HG03175 (cell line): ENCODE measurements around the gene FURIN.
"Not testable (repeated sequence)": the region's sequence is repeated elsewhere in the genome, so short reads cannot be mapped to it uniquely, and the experiment has no call there.

Source experiments
- ATAC-seq: cut with Tn5 transposase; IDR thresholded peaks from one replicate; pipeline ENCODE4 v1.9.1; 2021; ENCODE audit warnings: mild to moderate bottlenecking, moderate library complexity; ENCODE audit not compliant: unreplicated experiment

FURIN gene

DNA sequence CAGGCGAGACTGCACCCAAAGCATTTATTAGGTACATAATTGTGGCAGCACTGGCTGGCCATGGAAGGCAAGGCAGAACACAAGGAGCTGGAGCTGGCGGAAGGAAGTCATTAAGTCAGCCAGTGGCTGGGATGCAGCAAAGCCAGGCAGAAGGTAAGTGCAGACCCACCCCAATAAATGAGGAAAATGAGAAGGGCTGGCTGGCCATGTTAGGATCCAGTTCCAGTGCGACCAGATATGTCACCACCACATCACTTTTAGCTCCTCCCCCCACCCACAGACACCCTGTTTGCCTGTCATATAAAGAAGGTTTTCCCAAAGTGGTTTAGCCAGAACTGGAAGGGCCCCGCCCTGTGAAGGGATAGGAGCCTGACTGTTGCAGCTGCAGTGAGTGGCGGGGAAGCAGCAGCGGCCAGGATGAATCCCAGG lies at the start of gene FURIN:
Gene FURIN, plus strand, starts transcription at position 328 of the 429 bp plus-strand sequence. CDS start 7,153 bp downstream, outside the sequence.
- ATAC-seq = no peak

- ATAC-seq = no peak
These were observed 49.0 kb upstream of the FURIN start for GRCh38 chr15:90819390-90819789.

DNA sequence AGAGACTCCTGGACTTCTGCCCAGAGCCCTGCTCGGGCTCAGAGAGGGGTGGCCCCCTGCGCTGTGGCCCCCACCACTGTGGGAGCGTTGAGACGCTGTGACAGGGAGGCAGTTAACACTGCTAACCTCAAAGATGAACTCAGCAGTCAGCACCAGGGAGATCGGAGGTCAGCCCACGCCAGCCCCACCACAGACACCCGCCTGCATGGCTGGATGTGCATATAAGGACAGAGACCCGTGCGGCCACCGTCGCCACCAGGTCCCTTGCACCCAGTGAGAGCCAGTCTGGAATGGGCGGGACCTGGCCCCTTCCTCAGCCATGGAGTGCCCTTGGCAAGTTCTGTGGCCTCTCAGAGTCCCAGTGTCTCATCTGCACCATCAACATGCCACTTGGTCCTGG lies 48.5 kb upstream of the FURIN start:
- ATAC-seq = no peak

GRCh38 chr15:90820481-90820880 lies 47.9 kb upstream of the FURIN start:
- no peak for ATAC-seq

- no peak for ATAC-seq
These were observed 46.0 kb upstream of the FURIN start for GRCh38 chr15:90822204-90822955.

GRCh38 chr15:90823455-90823974 lies 44.9 kb upstream of the FURIN start:
- ATAC-seq = no peak

DNA sequence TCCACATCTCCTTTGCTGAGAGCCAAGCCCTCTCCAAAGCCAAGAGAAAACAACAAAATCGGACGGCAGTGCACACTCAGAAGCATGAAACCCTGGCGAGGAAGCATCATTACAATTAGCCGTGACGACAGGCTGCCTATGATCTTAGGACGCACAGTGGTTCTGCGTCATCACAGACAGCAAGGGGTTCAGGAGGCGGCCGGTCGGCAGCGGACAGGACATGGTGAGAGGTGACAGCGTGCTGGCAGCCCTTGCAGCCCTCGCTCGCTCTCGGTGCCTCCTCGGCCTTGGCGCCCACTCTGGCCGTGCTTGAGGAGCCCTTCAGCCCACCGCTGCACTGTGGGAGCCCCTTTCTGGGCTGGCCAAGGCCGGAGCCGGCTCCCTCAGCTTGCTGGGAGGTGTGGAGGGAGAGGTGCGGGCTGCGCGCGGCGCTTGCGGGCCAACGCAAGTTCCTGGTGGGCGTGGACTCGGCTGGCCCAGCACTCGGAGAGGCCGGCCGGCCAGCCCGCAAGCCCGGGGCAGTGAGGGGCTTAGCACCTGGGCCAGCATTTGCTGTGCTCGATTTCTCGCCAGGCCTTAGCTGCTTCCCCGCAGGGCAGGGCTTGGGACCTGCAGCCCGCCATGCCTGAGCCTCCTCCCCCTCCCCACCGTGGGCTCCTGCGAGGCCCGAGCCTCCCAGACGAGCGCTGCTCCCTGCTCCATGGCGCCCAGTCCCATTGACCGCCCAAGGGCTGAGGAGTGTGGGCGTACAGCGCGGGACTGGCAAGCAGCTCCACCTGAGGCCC lies 43.1 kb upstream of the FURIN start:
- not testable (repeated sequence) for ATAC-seq

GRCh38 chr15:90826206-90826885 lies 42.0 kb upstream of the FURIN start:
- not testable (repeated sequence) for ATAC-seq

GRCh38 chr15:90826886-90827435 lies 41.4 kb upstream of the FURIN start:
- ATAC-seq = no peak

DNA sequence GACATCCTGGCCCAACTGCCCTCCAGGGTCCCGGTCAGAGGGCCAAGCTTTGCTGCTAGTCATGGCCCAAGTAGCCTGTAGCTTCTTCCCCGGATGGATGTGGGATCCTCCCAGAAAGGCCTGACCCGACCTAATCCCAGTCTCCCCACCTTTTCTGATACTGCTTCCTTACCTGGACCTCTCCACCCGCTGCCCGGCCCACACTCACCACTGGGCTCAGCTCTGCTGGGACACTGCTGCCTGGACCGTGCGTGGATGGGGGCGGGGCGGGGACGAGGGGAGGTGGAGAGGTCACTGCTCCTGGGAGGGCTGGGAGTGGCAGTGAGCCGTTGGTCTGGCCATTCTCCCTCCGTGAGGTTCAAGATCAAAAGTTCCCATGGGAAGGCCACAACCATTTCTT lies 40.3 kb upstream of the FURIN start:
- no peak for ATAC-seq

DNA sequence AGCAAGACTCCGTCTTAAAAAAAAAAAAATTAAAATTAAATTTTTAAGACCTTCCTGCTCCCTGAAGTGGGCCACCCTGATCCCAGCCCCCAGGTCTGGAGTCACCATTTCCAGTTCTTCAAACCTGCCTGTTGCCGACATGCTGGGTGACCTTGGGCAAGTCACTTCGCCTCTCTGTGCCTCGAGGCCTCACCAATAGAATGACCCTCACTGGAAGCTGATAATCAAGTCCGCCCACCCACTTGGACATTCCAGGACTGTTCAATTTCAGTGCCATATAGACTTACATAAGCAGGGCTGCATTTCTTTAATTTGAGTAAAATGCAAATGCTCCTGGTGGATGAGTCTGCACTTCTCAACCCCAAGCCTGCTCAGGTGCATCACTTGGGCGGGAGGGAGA lies 39.3 kb upstream of the FURIN start:
- ATAC-seq = no peak

- ATAC-seq = no peak
These were observed 38.4 kb upstream of the FURIN start for GRCh38 chr15:90829942-90830440.

DNA sequence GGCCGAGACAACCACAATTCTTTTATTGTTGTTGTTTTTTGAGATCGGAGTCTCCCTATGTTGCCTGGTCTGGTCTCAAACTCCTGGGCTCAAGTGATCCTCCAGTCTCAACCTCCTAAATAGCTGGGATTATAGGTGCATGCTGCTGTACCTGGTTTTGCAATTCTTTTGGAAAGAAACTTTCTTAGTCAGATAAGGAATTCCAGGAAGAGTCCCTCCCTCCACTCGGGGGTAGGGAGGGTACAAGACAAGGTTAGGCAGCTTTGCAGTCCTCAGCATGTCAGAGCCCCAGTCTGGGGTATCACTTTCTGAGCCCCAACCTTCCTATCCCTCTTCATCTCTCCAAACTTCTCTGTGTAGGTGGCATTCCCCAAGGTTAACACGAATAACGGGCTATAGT lies 33.8 kb upstream of the FURIN start:
- no peak for ATAC-seq

GRCh38 chr15:90836296-90836871 lies 32.0 kb upstream of the FURIN start:
- ATAC-seq = no peak

DNA sequence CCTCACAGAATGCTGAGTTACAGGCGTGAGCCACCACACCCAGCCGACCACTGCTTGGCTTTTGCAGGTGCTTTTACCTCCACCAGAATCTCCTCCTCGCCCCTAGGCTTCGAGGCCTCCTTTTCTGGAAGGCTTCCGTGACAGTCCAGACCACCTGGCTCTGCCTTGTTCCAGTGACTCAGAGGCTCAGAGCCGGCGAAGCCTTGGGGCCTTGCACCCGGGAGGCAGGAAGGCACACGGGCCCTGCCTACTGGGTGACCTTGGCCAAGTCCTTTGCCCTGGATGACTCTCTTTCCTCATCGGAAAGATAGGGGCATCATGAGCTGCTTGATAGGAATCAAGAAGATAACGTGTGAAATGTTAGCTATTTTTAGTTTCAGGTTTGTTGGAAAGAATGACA lies 31.3 kb upstream of the FURIN start:
- ATAC-seq = no peak

DNA sequence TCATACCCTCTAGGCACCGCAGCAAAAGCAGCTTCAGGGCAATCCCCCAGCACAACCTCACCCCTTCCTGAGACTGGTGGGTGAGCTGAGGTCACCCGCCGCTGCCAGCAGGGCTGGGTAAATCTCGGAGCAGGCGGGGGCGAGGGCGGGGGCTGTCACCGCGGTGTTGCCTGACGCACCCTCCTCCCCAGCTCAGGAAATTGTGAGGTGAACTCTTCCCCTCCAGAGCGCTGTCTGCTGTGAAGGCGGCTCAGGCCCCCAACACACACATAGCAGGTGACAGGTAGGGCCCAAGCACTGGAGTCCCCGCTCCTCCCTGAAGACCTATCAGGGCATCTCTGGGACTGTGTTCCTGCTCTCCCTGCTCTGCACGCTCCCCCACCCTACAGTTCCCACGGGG lies 30.2 kb upstream of the FURIN start:
- ATAC-seq = no peak

DNA sequence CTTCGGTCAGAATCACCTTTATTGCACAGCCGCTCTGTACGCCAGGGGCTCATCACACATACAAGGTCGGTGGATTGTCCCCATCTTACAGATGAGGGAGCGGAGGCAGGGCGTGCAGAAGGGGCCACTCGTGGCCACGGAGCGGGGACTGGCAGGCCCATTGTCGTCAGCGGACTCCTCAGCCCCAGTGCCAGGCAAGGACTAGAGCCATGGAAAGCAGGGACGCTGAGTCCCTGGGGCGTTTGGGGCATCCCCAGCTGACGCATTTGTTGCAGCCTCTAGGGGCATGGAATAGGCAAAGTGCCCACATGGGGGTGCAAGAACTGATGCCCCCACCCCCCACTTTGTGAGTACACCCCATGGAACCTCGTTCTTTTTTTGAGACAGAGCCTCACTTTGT lies 29.8 kb upstream of the FURIN start:
- ATAC-seq = no peak

- ATAC-seq = peak; percentile 79
These were observed 29.0 kb upstream of the FURIN start for GRCh38 chr15:90839187-90840071.

DNA sequence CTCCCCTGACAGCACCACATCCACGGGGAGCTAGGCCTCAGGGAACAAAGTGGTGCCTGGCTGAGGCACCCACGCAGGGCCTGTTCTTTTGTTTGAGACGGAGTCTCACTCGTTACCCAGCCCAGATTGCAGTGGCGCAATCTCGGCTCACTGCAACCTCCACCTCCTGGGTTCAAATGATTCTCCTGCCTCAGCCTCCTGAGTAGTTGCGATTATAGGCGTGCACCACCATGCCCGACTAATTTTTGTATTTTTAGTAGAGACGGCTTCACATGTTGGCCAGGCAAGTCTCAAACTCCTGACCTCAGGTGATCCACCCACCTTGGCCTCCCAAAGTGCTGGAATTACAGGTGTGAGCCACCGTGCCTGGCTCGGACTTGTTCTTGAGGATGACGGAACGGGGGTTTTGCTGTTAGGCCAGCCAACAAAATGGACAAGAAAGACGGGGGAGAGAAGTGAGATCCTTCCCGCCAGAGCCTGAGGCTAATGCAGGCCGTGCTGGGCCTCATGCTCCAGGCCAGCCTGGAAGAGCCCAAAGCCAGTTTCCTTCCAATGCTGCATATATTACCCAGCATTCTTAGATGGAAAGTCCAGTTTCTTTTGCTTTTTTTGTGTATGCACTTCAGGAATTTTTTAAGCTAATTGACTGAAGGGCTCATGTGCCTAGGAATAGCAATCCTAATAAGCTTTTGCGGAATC lies 28.1 kb upstream of the FURIN start:
- ATAC-seq = no peak
